Right lobe of liver (tissue), 6 donors: Measurements from ENCODE around the gene SYAP1. TPM values are rescaled to one million over a fixed set of nuclear protein-coding genes. Genes with fewer than 3 reads are reported as not detected.
A peak's percentile ranks its signal among the peaks of the same experiment; 100 is the strongest.
"Not testable (repeated sequence)": the region's sequence is repeated elsewhere in the genome, so short reads cannot be mapped to it uniquely, and the experiment has no call there.

Experiments
- ATAC-seq, 4 donors: fragments of 200-7000 bp; cut with Tn5 transposase; one replicate each; pipeline ENCODE4 v1.9.1; 2020; ENCODE audit warnings: mild to moderate bottlenecking in 4 of 4, moderate library complexity in 4 of 4
- DNase-seq, 3 donors: peaks; one replicate each; pipeline ENCODE4 v3.0.0-alpha.2; 2020
- H3K27ac ChIP-seq, 3 donors: fragments of 200-600 bp; one replicate each; pipeline ENCODE4 v1.8.0; 2022
- H3K27me3 ChIP-seq, 2 donors: fragments of 200-600 bp; one replicate each; pipeline ENCODE4 v1.8.0; 2022
- H3K36me3 ChIP-seq, 4 donors: fragments of 200-600 bp; sonication (generic) in 1 of 4; one replicate each; pipeline versions ENCODE4 v1.5.1 to v1.8.0; 2017 to 2022; ENCODE audit warnings: control low read depth in 1 of 4
- H3K4me1 ChIP-seq, 4 donors: fragments of 200-600 bp; sonication (generic) in 1 of 4; one replicate each; pipeline versions ENCODE4 v1.5.1 to v1.8.0; 2017 to 2022; ENCODE audit warnings: control low read depth in 1 of 4
- H3K4me3 ChIP-seq, 3 donors: fragments of 200-600 bp; one replicate each; pipeline ENCODE4 v1.8.0; 2022
- H3K9me3 ChIP-seq, 4 donors: fragments of 200-600 bp; sonication (generic) in 1 of 4; one replicate each; pipeline versions ENCODE4 v1.5.1 to v1.8.0; 2017 to 2022; ENCODE audit warnings: control low read depth in 1 of 4
- CTCF ChIP-seq, 4 donors: fragments of 200-600 bp in 3 of 4; fragments of 450-650 bp in 1 of 4; IDR thresholded peaks; one replicate each; pipeline versions ENCODE4 v1.5.1 to v1.8.0; 2016 to 2022; ENCODE audit warnings: antibody characterized with exemption in 4 of 4, mild to moderate bottlenecking in 2 of 4
- POLR2A ChIP-seq: fragments of 450-650 bp; IDR thresholded peaks from one replicate; pipeline ENCODE4 v1.6.1; 2017; ENCODE audit warnings: antibody characterized with exemption, mild to moderate bottlenecking
- WGBS: methylation state at CpG from one replicate; pipeline ENCODE4 v1.1.6; 2018; ENCODE audit warnings: low coverage, low lambda C conversion rate; ENCODE audit not compliant: insufficient coverage; ENCODE audit errors: missing lambda C conversion rate; 5-methylcytosine and 5-hydroxymethylcytosine counted together
- intact Hi-C, 2 donors: fragments of 100-400 bp; cut with DNase I; formaldehyde crosslinking; loops; one replicate each; pipeline versions ENCODE4 v1.11.2 to v1.14.1; 2022
- total RNA-seq, 6 experiments: library from RNA; depleted of rRNA in 2 of 6; stranded (reverse); fragments of >200 nt in 2 of 6; fragmentation: NEBNext Ultra II Directional in 3 of 6; extraction: Animal tissue kit (Norgen Biotek cat#: 25700) in 3 of 6; gene quantifications; one replicate each; pipeline versions ENCODE4 v1.1.0 to v1.2.4, GENCODE V29; 2016 to 2023
- donor health status: DM: no; HTN: yes; CAD: no.
- donor health status: DM: no; HTN: no; CAD: no.
- donor health status: DM: no; HTN: no; CAD: no.
- donor health status: DM: no; HTN: yes; CAD: no.
- donor health status: DM: no; HTN: yes; CAD: no.

SYAP1 gene
- total RNA-seq, 6 experiments from 2014 or later: 22.5 to 35.7 (median 29.5) TPM

- H3K4me1 ChIP-seq: no peaks in the 10 kb centered on the region
- DNase-seq: peak in 2 of 3 donors; percentile 30 to 56
- intact Hi-C loops: no loop called here
- 0% methylated on average over 6 of the region's 67 CpGs for WGBS
- ATAC-seq: peak; percentile 42 to 69 (median 67)
- H3K36me3 ChIP-seq: no peaks in the 10 kb centered on the region
- no peaks in the 10 kb centered on the region for H3K27me3 ChIP-seq
- H3K27ac ChIP-seq: peak overlapping the region; percentile 73 to 92 (median 86)
- TF ChIP-seq CTCF (IDR thresholded peaks at IDR 0.05) (no peak), POLR2A (no peak)
- peak overlapping the region; percentile 62 to 69 (median 66) for H3K4me3 ChIP-seq
- no peaks in the 10 kb centered on the region for H3K9me3 ChIP-seq
These were observed 7.4 kb upstream of the SYAP1 start for GRCh38 chrX:16711893-16712547.

- Histone ChIP-seq H3K27ac (peak within 1 kb of the TSS; percentile 73 to 92 (median 86)), H3K4me1 (no peaks in the 10 kb centered on the region), H3K4me3 (peak within 1 kb of the TSS; percentile 62 to 69 (median 66)), H3K36me3 (no peaks in the 10 kb centered on the region), H3K27me3 (no peaks in the 10 kb centered on the region), H3K9me3 (no peaks in the 10 kb centered on the region)
- intact Hi-C loops: no loop called here
- TF ChIP-seq CTCF (IDR thresholded peaks at IDR 0.05): no peak
- TF ChIP-seq POLR2A: peak; percentile 69
- DNase-seq: peak; percentile 70 to 81 (median 73)
- peak; percentile 88 to 96 (median 92) for ATAC-seq
- WGBS: 20% methylated on average over 13 of the region's 30 CpGs
These were observed 6.8 kb upstream of the SYAP1 start, which contains the start of gene CTPS2 for GRCh38 chrX:16712548-16713155. CTPS2 (minus strand) TSS chrX:16712669; CDS start chrX:16702902, 9,767 bp downstream.

- Histone ChIP-seq H3K36me3 (no peaks in the 10 kb centered on the region), H3K9me3 (no peaks in the 10 kb centered on the region), H3K4me3 (no peak overlapping the region), H3K4me1 (no peaks in the 10 kb centered on the region), H3K27ac (no peak overlapping the region), H3K27me3 (no peaks in the 10 kb centered on the region)
- intact Hi-C loops: no loop called here
- TF ChIP-seq POLR2A (no peak), CTCF (IDR thresholded peaks at IDR 0.05) (no peak)
- DNase-seq (no peak), ATAC-seq (no peak)
- WGBS: 85% methylated on average over 4 of the region's 8 CpGs
These were observed 4.9 kb upstream of the SYAP1 start for GRCh38 chrX:16714504-16714903.

GRCh38 chrX:16715638-16716037 is 3.8 kb upstream of the SYAP1 start:
- H3K27ac ChIP-seq, H3K36me3 ChIP-seq, intact Hi-C loops, H3K9me3 ChIP-seq, DNase-seq, H3K27me3 ChIP-seq, H3K4me3 ChIP-seq, ATAC-seq, H3K4me1 ChIP-seq: not testable (repeated sequence)
- WGBS: 87% methylated on average over 6 of the region's 6 CpGs

GRCh38 chrX:16716451-16716850 is 3.0 kb upstream of the SYAP1 start:
- 52% methylated on average over 3 of the region's 6 CpGs for WGBS
- intact Hi-C loops, DNase-seq, H3K4me3 ChIP-seq, H3K36me3 ChIP-seq, H3K9me3 ChIP-seq, H3K27me3 ChIP-seq, ATAC-seq, H3K4me1 ChIP-seq, H3K27ac ChIP-seq: not testable (repeated sequence)
